K562 (cell line): ENCODE data around the gene ZCCHC24. TPM values are rescaled to one million over a fixed set of nuclear protein-coding genes. Genes with fewer than 3 reads are reported as not detected.
A peak's percentile ranks its signal among the peaks of the same experiment; 100 is the strongest.

Experiments used
- ATAC-seq: fragments of 200-7000 bp; cut with Tn5 transposase; 3 replicates; pipeline ENCODE4 v1.9.1; 2020; ENCODE audit warnings: moderate library complexity
- BruUV-seq: library from RNA; stranded (reverse); fragments of 400-500 nt; replicated peaks from 2 replicates; lab custom pipeline; 2021; lab: Mats Ljungman, UMichigan
- CTCF ChIA-PET: fragments of 300-600 bp; formaldehyde crosslinking; extraction: SDS; loops from one replicate; lab custom pipeline; 2021; ENCODE audit warnings: low intra/inter-chr PET ratio; lab: Yijun Ruan, JAX
- POLR2A ChIA-PET: fragments of 300-600, 350-650 bp; sonication (Branson Sonifier 250); formaldehyde crosslinking; extraction: SDS; loops from one replicate; lab custom pipeline; 2021; ENCODE audit warnings: antibody characterized with exemption, inconsistent platforms; lab: Yijun Ruan, JAX
- DNase-seq, 4 experiments: peaks; one replicate each; pipeline versions ENCODE4 v3.0.0 to v3.0.0-alpha.2; 2011 to 2018; ENCODE audit warnings: low spot score in 3 of 4, mixed read lengths in 3 of 4; ENCODE audit errors: extremely low read depth in 1 of 4
- FAIRE-seq: peaks from 2 replicates; lab custom pipeline; 2011; peaks lifted over from hg19 to GRCh38; lab: Jason Lieb, UNC
- H2AFZ ChIP-seq: 2 replicates; pipeline ENCODE4 v1.6.0; 2011; ENCODE audit warnings: low read depth, low read length, control low read depth, inconsistent platforms
- H3K27ac ChIP-seq: fragments of 200-600 bp; 3 replicates; pipeline ENCODE4 v1.8.0; 2011; ENCODE audit warnings: low read depth, mild to moderate bottlenecking, control low read depth, inconsistent platforms, low read length, moderate library complexity, mixed read lengths; ENCODE audit errors: extremely low read depth
- H3K27me3 ChIP-seq, 2 experiments: fragments of 300-600 bp in 1 of 2; 2 replicates in 1 of 2; 3 replicates in 1 of 2; pipeline versions ENCODE4 v1.6.0 to v1.8.0; 2011; ENCODE audit warnings: inconsistent platforms in 2 of 2, low read length in 2 of 2, mild to moderate bottlenecking in 1 of 2, mixed read lengths in 1 of 2, moderate library complexity in 1 of 2; ENCODE audit not compliant: control insufficient read depth in 2 of 2, insufficient read depth in 2 of 2
- H3K36me3 ChIP-seq: fragments of 300-600 bp; 3 replicates; pipeline ENCODE4 v1.8.0; 2011; ENCODE audit warnings: mild to moderate bottlenecking, low read length, inconsistent platforms; ENCODE audit not compliant: control insufficient read depth, insufficient read depth
- H3K4me1 ChIP-seq, 2 experiments: fragments of 200-600 bp in 1 of 2; replicated peaks in 1 of 2; 2 replicates in 1 of 2; 3 replicates in 1 of 2; pipeline versions ENCODE4 v1.5.1 to v1.8.0; 2011; ENCODE audit warnings: inconsistent platforms in 2 of 2, low read length in 2 of 2, mild to moderate bottlenecking in 1 of 2, mixed read lengths in 1 of 2, moderate library complexity in 1 of 2; ENCODE audit not compliant: control insufficient read depth in 2 of 2, insufficient read depth in 2 of 2
- H3K4me2 ChIP-seq: 2 replicates; pipeline ENCODE4 v1.6.1; 2011; ENCODE audit warnings: low read length, control low read depth, inconsistent platforms, mixed read lengths; ENCODE audit not compliant: insufficient read depth
- H3K4me3 ChIP-seq: fragments of 200-600 bp; sonication (generic), shearing (Covaris generic); 2 replicates; pipeline ENCODE4 v1.5.1; 2016; ENCODE audit warnings: control low read depth, inconsistent platforms
- H3K79me2 ChIP-seq: fragments of 200-600 bp; 3 replicates; pipeline ENCODE4 v1.8.0; 2011; ENCODE audit warnings: low read length, inconsistent platforms; ENCODE audit not compliant: control insufficient read depth, insufficient read depth
- H3K9ac ChIP-seq, 2 experiments: 2 replicates each; pipeline versions ENCODE4 v1.6.0 to v1.6.1; 2011; ENCODE audit warnings: low read depth in 2 of 2, low read length in 2 of 2, control low read depth in 1 of 2, inconsistent platforms in 1 of 2, mild to moderate bottlenecking in 1 of 2, mixed read lengths in 1 of 2; ENCODE audit not compliant: insufficient read depth in 1 of 2
- H3K9me1 ChIP-seq: one replicate; pipeline ENCODE4 v1.6.0; 2011; ENCODE audit warnings: inconsistent platforms, mild to moderate bottlenecking, low read length, moderate library complexity; ENCODE audit not compliant: control insufficient read depth, insufficient read depth
- H3K9me3 ChIP-seq: replicated peaks from 2 replicates; pipeline ENCODE4 v1.5.1; 2011; ENCODE audit warnings: low read depth, low read length, inconsistent platforms; ENCODE audit not compliant: control insufficient read depth, insufficient read depth
- H4K20me1 ChIP-seq: replicated peaks from 2 replicates; pipeline ENCODE4 v1.6.1; 2011; ENCODE audit warnings: low read length, inconsistent platforms, mixed read lengths; ENCODE audit not compliant: control insufficient read depth, insufficient read depth
- DACH1 ChIP-seq: fragments of 450-650 bp; IDR thresholded peaks from 2 replicates; pipeline ENCODE4 v1.6.1; 2018; ENCODE audit not compliant: partially characterized antibody
- EP400 ChIP-seq: fragments of 450-650 bp; IDR thresholded peaks from 2 replicates; pipeline ENCODE4 v1.6.1; 2017; ENCODE audit warnings: antibody characterized with exemption, mild to moderate bottlenecking, moderate library complexity
- GABPA ChIP-seq: fragments of 200-800 bp; sonication (Bioruptor generic); conservative IDR thresholded peaks from 2 replicates; pipeline ENCODE4 v1.6.1; 2016; ENCODE audit warnings: low read depth, missing genetic modification characterization, missing compliant biosample characterization
- HDAC2 ChIP-seq: fragments of 450-650 bp; IDR thresholded peaks from 2 replicates; pipeline ENCODE4 v1.6.1; 2016; ENCODE audit warnings: mild to moderate bottlenecking
- ILF3 ChIP-seq: fragments of 450-650 bp; IDR thresholded peaks from 2 replicates; pipeline ENCODE4 v1.6.1; 2018; ENCODE audit warnings: antibody characterized with exemption, mild to moderate bottlenecking, moderate library complexity, borderline replicate concordance
- JUND ChIP-seq, 2 experiments: IDR thresholded peaks; 2 replicates in 1 of 2; 3 replicates in 1 of 2; pipeline ENCODE4 v1.6.1; 2011; ENCODE audit warnings: borderline replicate concordance in 2 of 2, low read depth in 2 of 2, low read length in 2 of 2, improper control_type of control experiment in 1 of 2, missing biosample characterization in 1 of 2, missing genetic modification characterization in 1 of 2, missing genetic modification reagents in 1 of 2
- KDM4B ChIP-seq, 2 experiments: fragments of 450-650 bp in 1 of 2; sonication (generic) in 1 of 2; IDR thresholded peaks; 2 replicates each; pipeline ENCODE4 v1.6.1; 2016 to 2017; ENCODE audit warnings: borderline replicate concordance in 2 of 2, antibody characterized with exemption in 1 of 2, low read depth in 1 of 2, mild to moderate bottlenecking in 1 of 2
- L3MBTL2 ChIP-seq: fragments of 450-650 bp; IDR thresholded peaks from 2 replicates; pipeline ENCODE4 v1.6.1; 2016; ENCODE audit warnings: mild to moderate bottlenecking, moderate library complexity
- RBM39 ChIP-seq: fragments of 200-400 bp; formaldehyde crosslinking; optimal IDR thresholded peaks from 2 replicates; pipeline ENCODE3; 2018; ENCODE audit warnings: low read depth, low read length
- SMAD4 ChIP-seq: fragments of 250-450 bp; sonication (Bioruptor Pico); conservative IDR thresholded peaks from 2 replicates; pipeline ENCODE4 v1.8.0; 2021; ENCODE audit warnings: inconsistent platforms, mild to moderate bottlenecking, moderate library complexity
- SP1 ChIP-seq: sonication (generic); formaldehyde crosslinking; IDR thresholded peaks from 2 replicates; pipeline ENCODE4 v1.8.1; 2022; ENCODE audit warnings: mild to moderate bottlenecking, missing genetic modification reagents
- SRSF3 ChIP-seq: fragments of 200-400 bp; formaldehyde crosslinking; IDR thresholded peaks from 2 replicates; pipeline ENCODE4 v1.6.1; 2016; ENCODE audit warnings: mild to moderate bottlenecking, low read length, moderate library complexity; ENCODE audit not compliant: insufficient read depth
- TBL1XR1 ChIP-seq, 2 experiments: IDR thresholded peaks; 2 replicates each; pipeline ENCODE4 v1.6.1; 2012; ENCODE audit warnings: improper control_type of control experiment in 2 of 2, low read length in 2 of 2, mild to moderate bottlenecking in 1 of 2
- TOE1 ChIP-seq, 2 experiments: fragments of 450-650 bp in 1 of 2; sonication (generic) in 1 of 2; formaldehyde crosslinking in 1 of 2; IDR thresholded peaks; 2 replicates each; pipeline versions ENCODE4 v1.7.1 to v1.8.0; 2016 to 2022; ENCODE audit warnings: borderline replicate concordance in 2 of 2, mild to moderate bottlenecking in 2 of 2, antibody characterized with exemption in 1 of 2, inconsistent platforms in 1 of 2, low read depth in 1 of 2, missing genetic modification reagents in 1 of 2, moderate library complexity in 1 of 2
- XRCC5 ChIP-seq: fragments of 200-400 bp; formaldehyde crosslinking; IDR thresholded peaks from 2 replicates; pipeline ENCODE4 v1.6.1; 2017; ENCODE audit warnings: low read depth, mild to moderate bottlenecking, low read length
- ZNF134 ChIP-seq: fragments of 250-450 bp; sonication (Bioruptor Pico); conservative IDR thresholded peaks from 2 replicates; pipeline ENCODE4 v1.4.0; 2020
- ZNF644 ChIP-seq: fragments of 200-800 bp; sonication (Bioruptor generic); IDR thresholded peaks from 2 replicates; pipeline ENCODE4 v1.6.1; 2016; ENCODE audit warnings: low read depth, missing genetic modification characterization, missing compliant biosample characterization
- ZZZ3 ChIP-seq: fragments of 450-650 bp; IDR thresholded peaks from 2 replicates; pipeline ENCODE4 v1.6.1; 2016; ENCODE audit warnings: antibody characterized with exemption, mild to moderate bottlenecking, moderate library complexity
- WGBS: fragments of 100-300 bp; shearing (Covaris generic); methylation state at CpG from one replicate; pipeline ENCODE4 v1.1.6; 2016; ENCODE audit warnings: low coverage, mixed read lengths; ENCODE audit not compliant: insufficient coverage; ENCODE audit errors: missing lambda C conversion rate; 5-methylcytosine and 5-hydroxymethylcytosine counted together
- in situ Hi-C: fragments of 300-500 bp; cut with MboI; formaldehyde crosslinking; loops from 4 replicates; pipeline ENCODE4 v1.15.0; 2018; ENCODE audit warnings: inconsistent platforms, mixed read lengths
- intact Hi-C: fragments of 100-400 bp; cut with micrococcal nuclease; formaldehyde crosslinking; loops from 2 replicates; pipeline ENCODE4 v1.14.2; 2022
- polyA plus RNA-seq, 8 experiments: library from polyadenylated mRNA; depleted of rRNA in 4 of 8; stranded (reverse) in 5 of 8; unstranded in 3 of 8; fragments of >200 nt; fragmentation: Nextera tagmentation in 2 of 8; fragmentation: Illumina TruSeq in 1 of 8; extraction: Ambion mirVana in 2 of 8; extraction: Trizol in 1 of 8; gene quantifications; 2 replicates each; pipeline versions ENCODE4 v1.2.1 to v1.2.3, GENCODE V29; 2011 to 2014; ENCODE audit warnings: inconsistent platforms in 1 of 8, missing spikeins in 1 of 8
- total RNA-seq, 7 experiments: library from RNA; depleted of rRNA in 6 of 7; stranded (reverse); fragments of >200 nt in 6 of 7; fragmentation: Illumina TruSeq in 2 of 7; extraction: Trizol in 2 of 7; gene quantifications; 2 replicates each; pipeline versions ENCODE4 v1.2.1 to v1.2.3, GENCODE V29; 2011 to 2021; ENCODE audit warnings: low replicate concordance in 1 of 7
- TF ChIP-seq, protein P1 (sequence below): fragments of 250-450 bp; sonication (Bioruptor Pico); IDR thresholded peaks from 2 replicates; pipeline ENCODE4 v1.8.0; 2022; ENCODE audit warnings: moderate library complexity, mild to moderate bottlenecking, inconsistent platforms

ZCCHC24 gene
- total and polyA plus RNA-seq, 9 of the 15 experiments (the other 6 are each of a cell fraction or from before 2014, with no cell fraction given) = 0.84 to 11.0 (median 4.6) TPM

- Histone ChIP-seq H2AFZ (peak overlapping the region; percentile 74), H3K9me3 (no peaks in the 10 kb centered on the region), H3K27ac (peak overlapping the region; percentile 96), H3K4me1 (peaks cover 30 to 54% of the 10 kb centered on the region in 2 experiments), H3K4me3 (peak overlapping the region; percentile 88), H3K9me1 (peaks cover 21% of the 10 kb centered on the region), H3K4me2 (peak overlapping the region; percentile 88), H3K36me3 (peaks cover 48% of the 10 kb centered on the region), H3K27me3 (no peaks in the 10 kb centered on the region), H4K20me1 (peaks cover 25% of the 10 kb centered on the region), H3K9ac (peak overlapping the region; percentile 95 to 99), H3K79me2 (peaks cover 39% of the 10 kb centered on the region)
- peak; percentile 83 for ATAC-seq
- CTCF ChIA-PET = no interaction called here
- BruUV-seq = no TSS peak
- in situ Hi-C loops = no loop called here
- FAIRE-seq = peak; percentile 40
- POLR2A ChIA-PET = interaction anchor here (0.5 to 2.7 kb wide), 16 partner anchors 11 to 1526 kb away, joined by 3 to 9 read pairs (median 4); partner anchors contain the start of gene ZCCHC24
- peak; percentile 82 to 89 (median 87) for DNase-seq
- under 1% methylated on average over 24 of the region's 34 CpGs for WGBS
- intact Hi-C loops = no loop called here
- TF ChIP-seq XRCC5 = peak; percentile 82; the same call in 1 of the 2 replicates
- TF ChIP-seq TBL1XR1 (IDR thresholded peaks at IDR 0.05; ENCODE audit: low read length in 2 of 2) = 0 out of 4 replicates have a peak, but pooled peaks of 1 of the 2 experiments have one; percentile 37
- TF ChIP-seq EP400 = peak; percentile 98
- TF ChIP-seq RBM39 = peak; percentile 60
- TF ChIP-seq ZNF134 (CRISPR knock-in tag) = peak; percentile 21; the same call in 1 of the 2 replicates
- no peak for TF ChIP-seq ILF3
- peak; percentile 25; the same call in 1 of the 2 replicates for TF ChIP-seq SP1
- TF ChIP-seq TOE1 (IDR thresholded peaks at IDR 0.05; ENCODE audit: borderline replicate concordance) = peak; percentile 61; the same call in 1 of the 2 replicates
- no peak for TF ChIP-seq TOE1 (CRISPR knock-in tag; IDR thresholded peaks at IDR 0.05; ENCODE audit: borderline replicate concordance, low read depth)
- TF ChIP-seq ZNF644 = no peak
- TF ChIP-seq KDM4B (IDR thresholded peaks at IDR 0.05; ENCODE audit: borderline replicate concordance in 2 of 2, low read depth in 1 of 2) = peak in 1 of 2 experiments; percentile 23; a peak in 1 of 4 replicates
- peak; percentile 43 for TF ChIP-seq GABPA (tag)
- peak; percentile 85 for TF ChIP-seq ZZZ3
- peak; percentile 74 for TF ChIP-seq HDAC2
- peak; percentile 99 for TF ChIP-seq L3MBTL2
- peak; percentile 55; the same call in 1 of the 2 replicates for TF ChIP-seq SMAD4
- TF ChIP-seq DACH1 = no peak
- TF ChIP-seq, protein P1, sequence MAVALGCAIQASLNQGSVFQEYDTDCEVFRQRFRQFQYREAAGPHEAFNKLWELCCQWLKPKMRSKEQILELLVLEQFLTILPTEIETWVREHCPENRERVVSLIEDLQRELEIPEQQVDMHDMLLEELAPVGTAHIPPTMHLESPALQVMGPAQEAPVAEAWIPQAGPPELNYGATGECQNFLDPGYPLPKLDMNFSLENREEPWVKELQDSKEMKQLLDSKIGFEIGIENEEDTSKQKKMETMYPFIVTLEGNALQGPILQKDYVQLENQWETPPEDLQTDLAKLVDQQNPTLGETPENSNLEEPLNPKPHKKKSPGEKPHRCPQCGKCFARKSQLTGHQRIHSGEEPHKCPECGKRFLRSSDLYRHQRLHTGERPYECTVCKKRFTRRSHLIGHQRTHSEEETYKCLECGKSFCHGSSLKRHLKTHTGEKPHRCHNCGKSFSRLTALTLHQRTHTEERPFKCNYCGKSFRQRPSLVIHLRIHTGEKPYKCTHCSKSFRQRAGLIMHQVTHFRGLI (CRISPR knock-in tag) = 0 out of 2 replicates have a peak, but pooled peaks have one; percentile 60
- peak; percentile 40; the same call in 1 of the 2 replicates for TF ChIP-seq JUND (IDR thresholded peaks at IDR 0.05; ENCODE audit: borderline replicate concordance, low read depth, low read length)
- no peak; the same call in 2 of the 3 replicates for TF ChIP-seq JUND (tag; IDR thresholded peaks at IDR 0.05; ENCODE audit: borderline replicate concordance, low read depth, low read length)
- peak; percentile 7; the same call in 1 of the 2 replicates for TF ChIP-seq SRSF3
Observed at GRCh38 chr10:79347894-79348639, 97.4 kb downstream of the ZCCHC24 start.
